Stomach smooth muscle (tissue), 2 donors: ENCODE results near the gene ZFYVE27.
"Not testable (repeated sequence)": the region's sequence is repeated elsewhere in the genome, so short reads cannot be mapped to it uniquely, and the experiment has no call there.

Source experiments
- H3K27ac ChIP-seq: one replicate; pipeline ENCODE4 v1.7.0; 2013; ENCODE audit warnings: mild to moderate bottlenecking, low read length, inconsistent platforms
- H3K27me3 ChIP-seq, 2 donors: one replicate each; pipeline ENCODE4 v1.7.0; 2013; ENCODE audit warnings: low read length in 2 of 2; ENCODE audit not compliant: insufficient read depth in 2 of 2, control insufficient read depth in 1 of 2
- H3K36me3 ChIP-seq, 2 donors: one replicate each; pipeline ENCODE4 v1.7.0; 2013; ENCODE audit warnings: low read length in 2 of 2; ENCODE audit not compliant: control insufficient read depth in 2 of 2, insufficient read depth in 2 of 2
- H3K4me1 ChIP-seq: one replicate; pipeline ENCODE4 v1.7.0; 2013; ENCODE audit warnings: low read length; ENCODE audit not compliant: control insufficient read depth, insufficient read depth
- H3K4me3 ChIP-seq, 2 donors: one replicate each; pipeline ENCODE4 v1.7.0; 2013; ENCODE audit warnings: low read length in 2 of 2
- H3K9ac ChIP-seq, 2 donors: one replicate each; pipeline ENCODE4 v1.7.0; 2013; ENCODE audit warnings: low read length in 2 of 2, mild to moderate bottlenecking in 1 of 2
- H3K9me3 ChIP-seq, 2 donors: one replicate each; pipeline ENCODE4 v1.7.0; 2013; ENCODE audit warnings: low read length in 2 of 2; ENCODE audit not compliant: control insufficient read depth in 2 of 2
- donor health status: healthy.
- donor health status: Pancreatic carcinoma.

ZFYVE27 gene

GRCh38 chr10:97736902-97737769 is at the start of gene ZFYVE27:
ZFYVE27 (plus strand) TSS chr10:97737128; CDS start chr10:97738478, 1,350 bp downstream.
- peaks cover 4 to 13% of the 10 kb centered on the region in 2 donors for H3K36me3 ChIP-seq
- peak within 1 kb of the TSS; percentile 61 to 96 for H3K4me3 ChIP-seq
- H3K4me1 ChIP-seq, result peaks cover 19% of the 10 kb centered on the region
- H3K27ac ChIP-seq, result peak within 1 kb of the TSS; percentile 84
- H3K9ac ChIP-seq, result peak within 1 kb of the TSS; percentile 93 to 94
- no peaks in the 10 kb centered on the region for H3K9me3 ChIP-seq
- H3K27me3 ChIP-seq, result no peaks in the 10 kb centered on the region

- Histone ChIP-seq H3K4me1 (peaks cover 42% of the 10 kb centered on the region), H3K9me3 (no peaks in the 10 kb centered on the region), H3K36me3 (no peaks in the 10 kb centered on the region), H3K27me3 (no peaks in the 10 kb centered on the region), H3K27ac (peak overlapping the region; percentile 99), H3K4me3 (peak overlapping the region; percentile 74 to 95), H3K9ac (peak overlapping the region; percentile 78 to 87)
Measured at GRCh38 chr10:97687785-97688781, 48.8 kb upstream of the ZFYVE27 start.

- peaks cover 0 to 3% of the 10 kb centered on the region in 2 donors for H3K9me3 ChIP-seq
- H3K4me1 ChIP-seq, result peaks cover 31% of the 10 kb centered on the region
- H3K4me3 ChIP-seq, result no peak overlapping the region
- no peak overlapping the region for H3K9ac ChIP-seq
- no peaks in the 10 kb centered on the region for H3K27me3 ChIP-seq
- H3K36me3 ChIP-seq, result no peaks in the 10 kb centered on the region
- H3K27ac ChIP-seq, result no peak overlapping the region
Measured at GRCh38 chr10:97689559-97690020, 47.3 kb upstream of the ZFYVE27 start.

- Histone ChIP-seq H3K4me3 (no peak overlapping the region), H3K36me3 (no peaks in the 10 kb centered on the region), H3K9me3 (peaks cover 0 to 3% of the 10 kb centered on the region in 2 donors), H3K4me1 (peaks cover 28% of the 10 kb centered on the region), H3K27me3 (no peaks in the 10 kb centered on the region), H3K9ac (no peak overlapping the region), H3K27ac (no peak overlapping the region)
Measured at GRCh38 chr10:97690133-97690532, 46.8 kb upstream of the ZFYVE27 start.

GRCh38 chr10:97698072-97698655 is 38.8 kb upstream of the ZFYVE27 start:
- H3K9ac ChIP-seq, H3K36me3 ChIP-seq: not testable (repeated sequence)

GRCh38 chr10:97701438-97702069 is 35.4 kb upstream of the ZFYVE27 start:
- H3K4me3 ChIP-seq, result no peak overlapping the region
- peak overlapping the region in 1 of 2 donors; percentile 5 for H3K9ac ChIP-seq
- no peaks in the 10 kb centered on the region for H3K36me3 ChIP-seq
- no peak overlapping the region for H3K27ac ChIP-seq
- no peaks in the 10 kb centered on the region for H3K27me3 ChIP-seq
- no peaks in the 10 kb centered on the region for H3K4me1 ChIP-seq
- H3K9me3 ChIP-seq, result no peaks in the 10 kb centered on the region

More at GRCh38 chr10:97698072-97698655, 38.8 kb upstream of the ZFYVE27 start:
- H3K9me3 ChIP-seq, H3K27ac ChIP-seq, H3K27me3 ChIP-seq, H3K4me1 ChIP-seq, H3K4me3 ChIP-seq: not testable (repeated sequence)

GRCh38 chr10:97703398-97704067 is 33.4 kb upstream of the ZFYVE27 start:
- Histone ChIP-seq H3K27ac (no peak overlapping the region), H3K4me3 (no peak overlapping the region), H3K27me3 (no peaks in the 10 kb centered on the region), H3K9ac (no peak overlapping the region), H3K4me1 (peaks cover 15% of the 10 kb centered on the region), H3K9me3 (no peaks in the 10 kb centered on the region), H3K36me3 (no peaks in the 10 kb centered on the region)

- no peak overlapping the region for H3K27ac ChIP-seq
- peaks cover 21% of the 10 kb centered on the region for H3K4me1 ChIP-seq
- no peaks in the 10 kb centered on the region for H3K9me3 ChIP-seq
- H3K27me3 ChIP-seq, result no peaks in the 10 kb centered on the region
- H3K9ac ChIP-seq, result no peak overlapping the region
- no peaks in the 10 kb centered on the region for H3K36me3 ChIP-seq
- H3K4me3 ChIP-seq, result no peak overlapping the region
Measured at GRCh38 chr10:97704341-97704740, 32.6 kb upstream of the ZFYVE27 start.

- Histone ChIP-seq H3K4me1 (peaks cover 28% of the 10 kb centered on the region), H3K4me3 (no peak overlapping the region), H3K36me3 (no peaks in the 10 kb centered on the region), H3K27me3 (no peaks in the 10 kb centered on the region), H3K9ac (no peak overlapping the region), H3K27ac (no peak overlapping the region), H3K9me3 (no peaks in the 10 kb centered on the region)
Measured at GRCh38 chr10:97705006-97705670, 31.8 kb upstream of the ZFYVE27 start.
